ENCODE measurements around the gene OTUD1. TPM values are rescaled to one million over a fixed set of nuclear protein-coding genes. Genes with fewer than 3 reads are reported as not detected.
A peak's percentile ranks its signal among the peaks of the same experiment; 100 is the strongest.

Gene OTUD1
- total and polyA plus RNA-seq, 2 donors (not counting 1 experiment from before 2014, with no cell fraction given): 69.0 to 92.8 TPM

GRCh38 chr10:23414658-23415057, 24.2 kb upstream of the OTUD1 start:
- no peaks in the 10 kb centered on the region for H3K27me3 ChIP-seq (replicated peaks in 1 of 4; ENCODE audit: control extremely low read depth in 1 of 4, control insufficient read depth in 3 of 4, insufficient read depth in 4 of 4, low read length in 3 of 4)
- no peak overlapping the region for H2AFZ ChIP-seq (ENCODE audit: insufficient read depth, low read depth, low read length, poor library complexity, severe bottlenecking)
- intact Hi-C loops (cut with micrococcal nuclease): loop anchor here (10.0 kb wide), 1 partner anchor 50 kb away; no protein-coding TSS in a partner anchor
- Mint-ChIP-seq H3K4me3 (peak overlapping the region; percentile 7), H3K4me1 (peaks cover 24% of the 10 kb centered on the region), H3K27me3 (no peaks in the 10 kb centered on the region), H3K9me3 (ENCODE audit: insufficient read depth) (no peaks in the 10 kb centered on the region), H3K27ac (no peak overlapping the region)
- H3K4me1 ChIP-seq (ENCODE audit: control insufficient read depth in 2 of 2, insufficient read depth in 2 of 2, low read length in 2 of 2): peaks cover 7 to 15% of the 10 kb centered on the region in 2 donors
- no peaks in the 10 kb centered on the region for H3K79me2 ChIP-seq (ENCODE audit: control insufficient read depth, insufficient read depth, low read length)
- no peak overlapping the region for H3K9ac ChIP-seq (ENCODE audit: low read length)
- 100% methylated on average over 1 of the region's 2 CpGs for WGBS (ENCODE audit: insufficient coverage)
- H4K20me1 ChIP-seq (ENCODE audit: control insufficient read depth, insufficient read depth, low read length, poor library complexity, severe bottlenecking): no peaks in the 10 kb centered on the region
- H3K27ac ChIP-seq (ENCODE audit: low read length in 2 of 2): no peak overlapping the region
- no peak overlapping the region for H3K4me3 ChIP-seq (ENCODE audit: control extremely low read depth in 1 of 5, extremely low read depth in 1 of 5, insufficient read depth in 1 of 5, low read depth in 2 of 5, low read length in 4 of 5)
- no peak for ATAC-seq (ENCODE audit: low read depth)
- no peak overlapping the region for H3K4me2 ChIP-seq (replicated peaks; ENCODE audit: low read depth, low read length, poor library complexity, severe bottlenecking)
- no peaks in the 10 kb centered on the region for H3K36me3 ChIP-seq (replicated peaks in 1 of 2; ENCODE audit: control extremely low read depth in 1 of 2, control insufficient read depth in 1 of 2, extremely low read depth in 1 of 2, insufficient read depth in 2 of 2, low read length in 1 of 2)
- ChIA-PET POLR2A (no interaction called here), CTCF (interaction anchor here (1.2 kb wide), 1 partner anchor 9 kb away, joined by 3 read pairs; no protein-coding TSS in a partner anchor)
- no peaks in the 10 kb centered on the region for H3K9me3 ChIP-seq (ENCODE audit: control extremely low read depth in 1 of 3, control insufficient read depth in 2 of 3, insufficient read depth in 1 of 3, low read length in 2 of 3)
- TF ChIP-seq EZH2 (IDR thresholded peaks at IDR 0.05; ENCODE audit: borderline replicate concordance, insufficient read depth, low read depth, low read length, poor library complexity, severe bottlenecking): no peak
- TF ChIP-seq CTCF (IDR thresholded peaks at IDR 0.05): no peak
- no peak for DNase-seq

- Mint-ChIP-seq H3K27me3 (no peaks in the 10 kb centered on the region), H3K4me1 (peaks cover 20% of the 10 kb centered on the region), H3K27ac (no peak overlapping the region), H3K4me3 (no peak overlapping the region), H3K9me3 (ENCODE audit: insufficient read depth) (no peaks in the 10 kb centered on the region)
- Histone ChIP-seq H3K9ac (ENCODE audit: low read length) (no peak overlapping the region), H2AFZ (ENCODE audit: insufficient read depth, low read depth, low read length, poor library complexity, severe bottlenecking) (no peak overlapping the region), H3K27me3 (replicated peaks in 1 of 4; ENCODE audit: control extremely low read depth in 1 of 4, control insufficient read depth in 3 of 4, insufficient read depth in 4 of 4, low read length in 3 of 4) (no peaks in the 10 kb centered on the region), H4K20me1 (ENCODE audit: control insufficient read depth, insufficient read depth, low read length, poor library complexity, severe bottlenecking) (no peaks in the 10 kb centered on the region), H3K36me3 (replicated peaks in 1 of 2; ENCODE audit: control extremely low read depth in 1 of 2, control insufficient read depth in 1 of 2, extremely low read depth in 1 of 2, insufficient read depth in 2 of 2, low read length in 1 of 2) (no peaks in the 10 kb centered on the region), H3K9me3 (ENCODE audit: control extremely low read depth in 1 of 3, control insufficient read depth in 2 of 3, insufficient read depth in 1 of 3, low read length in 2 of 3) (no peaks in the 10 kb centered on the region), H3K4me3 (ENCODE audit: control extremely low read depth in 1 of 5, extremely low read depth in 1 of 5, insufficient read depth in 1 of 5, low read depth in 2 of 5, low read length in 4 of 5) (no peak overlapping the region), H3K4me1 (ENCODE audit: control insufficient read depth in 2 of 2, insufficient read depth in 2 of 2, low read length in 2 of 2) (peaks cover 7 to 15% of the 10 kb centered on the region in 2 donors), H3K79me2 (ENCODE audit: control insufficient read depth, insufficient read depth, low read length) (no peaks in the 10 kb centered on the region), H3K4me2 (replicated peaks; ENCODE audit: low read depth, low read length, poor library complexity, severe bottlenecking) (no peak overlapping the region), H3K27ac (ENCODE audit: low read length in 2 of 2) (no peak overlapping the region)
- ChIA-PET CTCF (interaction anchor here (1.5 kb wide), 1 partner anchor 105 kb away, joined by 3 read pairs; no protein-coding TSS in a partner anchor), POLR2A (no interaction called here)
- no peak for DNase-seq
- TF ChIP-seq EZH2 (IDR thresholded peaks at IDR 0.05; ENCODE audit: borderline replicate concordance, insufficient read depth, low read depth, low read length, poor library complexity, severe bottlenecking) (no peak), CTCF (IDR thresholded peaks at IDR 0.05) (no peak)
- WGBS (ENCODE audit: insufficient coverage): 100% methylated on average over 1 of the region's 1 CpG
- no peak for ATAC-seq (ENCODE audit: low read depth)
- intact Hi-C loops (cut with micrococcal nuclease): loop anchor here (10.0 kb wide), 1 partner anchor 48 kb away; no protein-coding TSS in a partner anchor
Measured at GRCh38 chr10:23417254-23417653, 21.6 kb upstream of the OTUD1 start.
